GM23248 (cell line): ENCODE results near the gene IPO9. TPM values are rescaled to one million over a fixed set of nuclear protein-coding genes. Genes with fewer than 3 reads are reported as not detected.
"Not testable (repeated sequence)": the region's sequence is repeated elsewhere in the genome, so short reads cannot be mapped to it uniquely, and the experiment has no call there.

Source experiments
- DNase-seq: peaks from one replicate; pipeline ENCODE4 v3.0.0-alpha.2; 2015
- H2AFZ ChIP-seq: fragments of 200-600 bp; sonication (generic); 2 replicates; pipeline ENCODE4 v1.6.1; 2016; ENCODE audit warnings: antibody characterized with exemption
- H3F3A ChIP-seq: fragments of 200-600 bp; sonication (generic); 2 replicates; pipeline ENCODE4 v1.6.1; 2016; ENCODE audit warnings: mild to moderate bottlenecking, antibody characterized with exemption, mixed run types; ENCODE audit not compliant: insufficient read depth
- H3K27ac ChIP-seq: fragments of 200-600 bp; sonication (generic); 2 replicates; pipeline ENCODE4 v1.5.1; 2016; ENCODE audit warnings: mild to moderate bottlenecking
- H3K27me3 ChIP-seq: fragments of 200-600 bp; sonication (generic); replicated peaks from 2 replicates; pipeline ENCODE4 v1.6.1; 2016; ENCODE audit warnings: mild to moderate bottlenecking; ENCODE audit not compliant: insufficient read depth
- H3K36me3 ChIP-seq: fragments of 200-600 bp; sonication (generic); 2 replicates; pipeline ENCODE4 v1.6.1; 2016; ENCODE audit warnings: low read depth, mild to moderate bottlenecking
- H3K4me1 ChIP-seq: fragments of 200-600 bp; sonication (generic); 2 replicates; pipeline ENCODE4 v1.6.1; 2016; ENCODE audit warnings: mild to moderate bottlenecking; ENCODE audit not compliant: insufficient read depth
- H3K4me2 ChIP-seq: fragments of 200-600 bp; sonication (generic); one replicate; pipeline ENCODE4 v1.6.1; 2016; ENCODE audit warnings: mild to moderate bottlenecking; ENCODE audit not compliant: unreplicated experiment
- H3K4me3 ChIP-seq: fragments of 200-600 bp; sonication (generic); 2 replicates; pipeline ENCODE4 v1.5.1; 2016; ENCODE audit warnings: mild to moderate bottlenecking
- H3K79me2 ChIP-seq: fragments of 200-600 bp; sonication (generic); 2 replicates; pipeline ENCODE4 v1.6.1; 2016; ENCODE audit warnings: mild to moderate bottlenecking; ENCODE audit not compliant: insufficient read depth
- H3K9ac ChIP-seq: fragments of 200-600 bp; sonication (generic); 2 replicates; pipeline ENCODE4 v1.6.1; 2016; ENCODE audit warnings: mild to moderate bottlenecking
- H3K9me2 ChIP-seq: fragments of 200-600 bp; sonication (generic); 2 replicates; pipeline ENCODE4 v1.6.1; 2016; ENCODE audit warnings: mixed run types, mild to moderate bottlenecking, moderate library complexity; ENCODE audit not compliant: insufficient read depth
- H3K9me3 ChIP-seq: fragments of 200-600 bp; sonication (generic); one replicate; pipeline ENCODE4 v1.6.1; 2017; ENCODE audit warnings: low read depth
- H4K20me1 ChIP-seq: fragments of 200-600 bp; sonication (generic); 2 replicates; pipeline ENCODE4 v1.6.0; 2016; ENCODE audit not compliant: insufficient read depth
- EZH2 ChIP-seq: fragments of 200-600 bp; sonication (generic); IDR thresholded peaks from 2 replicates; pipeline ENCODE4 v1.6.1; 2018; ENCODE audit warnings: antibody characterized with exemption, mild to moderate bottlenecking; ENCODE audit not compliant: insufficient read depth, poor library complexity, severe bottlenecking
- EZH2phosphoT487 ChIP-seq: fragments of 200-600 bp; sonication (generic); IDR thresholded peaks from 2 replicates; pipeline ENCODE4 v1.6.1; 2018; ENCODE audit warnings: antibody characterized with exemption, moderate library complexity, mild to moderate bottlenecking, low read depth; ENCODE audit not compliant: insufficient read depth
- WGBS, 2 experiments: methylation state at CpG; one replicate each; pipeline ENCODE4 v1.1.6; 2015 to 2017; ENCODE audit warnings: low lambda C conversion rate in 2 of 2, low coverage in 1 of 2; ENCODE audit errors: missing lambda C conversion rate in 2 of 2; 5-methylcytosine and 5-hydroxymethylcytosine counted together
- in situ Hi-C: fragments of 300-500 bp; cut with MboI; formaldehyde crosslinking; loops from 2 replicates; pipeline ENCODE4 v1.15.0; 2020
- polyA plus RNA-seq: library from polyadenylated mRNA; unstranded; fragments of >200 nt; fragmentation: Nextera tagmentation; extraction: Ambion mirVana; gene quantifications from 2 replicates; pipeline ENCODE4 v1.2.1, GENCODE V29; 2016
- total RNA-seq: library from RNA; depleted of rRNA; stranded (reverse); fragments of >200 nt; shearing (Covaris generic); gene quantifications from 2 replicates; pipeline ENCODE4 v1.2.3, GENCODE V29; 2014

Gene IPO9
- total and polyA plus RNA-seq, 2 experiments from 2014 or later: 18.3 to 52.4 TPM

DNA sequence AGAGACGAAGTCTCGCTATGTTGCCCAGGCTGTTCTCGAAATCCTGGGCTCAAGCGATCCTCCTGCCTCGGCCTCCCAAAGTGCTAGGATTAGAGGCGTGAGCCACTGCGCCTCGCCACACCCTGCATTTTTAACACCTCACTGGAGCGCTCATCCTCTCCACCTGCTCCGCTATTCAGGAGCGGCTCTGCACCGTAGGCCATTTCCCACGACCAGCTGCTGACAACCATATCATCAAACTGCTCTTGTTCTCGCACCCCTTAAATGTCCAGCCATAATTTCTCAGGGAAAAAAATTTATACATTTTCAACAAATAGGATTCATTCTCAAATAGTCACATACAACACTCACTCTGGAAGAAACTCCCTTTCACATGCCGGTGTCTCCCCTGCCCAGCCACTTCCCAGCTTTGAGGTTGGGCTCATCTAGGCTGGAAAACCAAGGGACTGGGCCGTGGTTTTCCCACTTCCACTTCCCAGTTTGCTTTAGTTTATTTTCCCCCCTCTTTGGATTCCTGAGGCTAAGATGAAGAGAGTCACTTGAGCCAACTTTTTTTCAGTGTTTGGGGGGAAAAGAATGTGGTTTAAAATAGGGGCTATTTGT, 639 bp upstream of the IPO9 start:
- Histone ChIP-seq H3K4me3 (peak overlapping the region; percentile 99), H3K79me2 (peaks cover 58% of the 10 kb centered on the region), H2AFZ (no peak overlapping the region), H3K36me3 (peaks cover 12% of the 10 kb centered on the region), H3K4me2 (peak overlapping the region; percentile 30), H3K27ac (peak overlapping the region; percentile 30), H3F3A (peaks cover 64% of the 10 kb centered on the region), H3K9me2 (no peaks in the 10 kb centered on the region), H4K20me1 (no peaks in the 10 kb centered on the region), H3K9ac (peak overlapping the region; percentile 99), H3K4me1 (peaks cover 38% of the 10 kb centered on the region), H3K9me3 (no peaks in the 10 kb centered on the region), H3K27me3 (no peaks in the 10 kb centered on the region)
- in situ Hi-C loops: no loop called here
- WGBS, 2 experiments: 73 to 81% methylated on average over 16 of the region's 16 CpGs
- TF ChIP-seq EZH2 (no peak), EZH2phosphoT487 (no peak)
- peak; percentile 58 for DNase-seq

DNA sequence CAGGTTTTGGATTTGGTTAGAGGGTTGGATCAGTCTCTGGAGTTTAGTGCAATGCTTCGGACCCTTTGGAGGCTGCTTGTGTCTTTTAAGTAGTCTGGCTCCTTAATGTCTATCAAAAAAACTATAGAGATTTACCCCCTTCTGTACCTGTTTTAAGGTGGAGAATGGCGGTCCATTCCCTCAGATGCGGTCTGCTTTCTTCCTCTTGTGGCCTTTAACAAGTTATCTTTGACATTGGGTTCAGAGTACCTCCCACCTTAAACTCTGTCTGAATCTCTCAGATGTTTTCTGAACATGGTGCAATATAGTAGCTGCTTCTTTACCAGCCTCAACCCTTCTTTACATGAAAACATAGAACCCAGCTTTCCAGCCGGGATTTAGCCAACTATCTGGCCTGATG, 2.4 kb downstream of the IPO9 start:
- H3K9me3 ChIP-seq: no peaks in the 10 kb centered on the region
- H3K27me3 ChIP-seq: no peaks in the 10 kb centered on the region
- peaks cover 73% of the 10 kb centered on the region for H3K79me2 ChIP-seq
- H2AFZ ChIP-seq: no peak overlapping the region
- peaks cover 33% of the 10 kb centered on the region for H3F3A ChIP-seq
- peaks cover 38% of the 10 kb centered on the region for H3K4me1 ChIP-seq
- H3K9ac ChIP-seq: no peak overlapping the region
- TF ChIP-seq EZH2phosphoT487 (no peak), EZH2 (no peak)
- H3K36me3 ChIP-seq: peaks cover 3% of the 10 kb centered on the region; the same call in 1 of the 2 replicates
- WGBS, 2 experiments: 81% methylated on average over 4 of the region's 4 CpGs
- peak overlapping the region; percentile 84 for H3K4me2 ChIP-seq
- no peaks in the 10 kb centered on the region for H3K9me2 ChIP-seq
- no peak overlapping the region for H3K4me3 ChIP-seq
- in situ Hi-C loops: no loop called here
- H3K27ac ChIP-seq: no peak overlapping the region
- no peaks in the 10 kb centered on the region for H4K20me1 ChIP-seq
- DNase-seq: no peak

DNA sequence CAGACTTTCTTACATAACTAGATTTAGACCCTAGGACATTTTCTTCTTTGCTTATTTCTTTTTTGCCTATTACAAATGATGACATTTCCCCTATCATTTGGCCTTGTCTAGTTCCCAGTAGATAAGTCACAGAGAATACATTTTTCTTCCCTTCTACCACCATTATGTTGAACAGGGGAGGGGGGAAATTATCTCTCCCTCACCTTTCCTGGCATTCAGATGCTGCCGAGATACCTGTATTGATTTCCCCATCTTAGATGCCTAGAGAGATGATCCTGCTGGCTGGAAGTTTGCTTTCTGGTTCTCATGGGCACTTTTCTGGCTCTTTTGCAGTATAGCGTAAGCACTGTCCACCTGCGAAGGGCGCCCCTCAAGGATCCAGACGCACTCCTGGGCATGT, 5.7 kb downstream of the IPO9 start:
- peaks cover 3% of the 10 kb centered on the region; the same call in 1 of the 2 replicates for H3K36me3 ChIP-seq
- WGBS, 2 experiments: 98 to 100% methylated on average over 3 to 5 of the region's 5 CpGs

DNA sequence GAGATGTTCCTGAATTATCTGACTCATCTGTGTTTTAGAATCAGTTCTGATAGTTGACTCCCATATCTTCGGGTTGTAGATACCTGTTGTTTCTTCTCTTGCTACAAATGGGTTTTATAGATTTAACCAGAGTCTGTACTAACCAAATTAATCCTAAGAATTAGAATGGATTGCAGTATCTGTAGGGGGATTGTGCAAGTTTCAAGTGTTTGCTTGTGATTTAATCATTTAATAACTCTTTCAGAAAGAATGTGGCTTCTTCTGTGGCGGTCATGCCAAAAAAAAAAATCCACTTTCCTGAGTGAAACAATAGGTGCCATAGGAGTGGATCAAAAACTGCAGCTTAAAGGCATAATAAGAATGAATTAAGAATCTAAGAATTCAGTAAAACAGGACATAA, 9.4 kb downstream of the IPO9 start:
- Histone ChIP-seq H3K27ac (peak overlapping the region; percentile 17; the same call in 1 of the 2 replicates), H3K9me2 (no peaks in the 10 kb centered on the region), H4K20me1 (no peaks in the 10 kb centered on the region), H3K9me3 (no peaks in the 10 kb centered on the region), H3K4me1 (peaks cover 6% of the 10 kb centered on the region), H3K4me2 (no peak overlapping the region), H3K9ac (no peak overlapping the region), H3K4me3 (no peak overlapping the region), H3K79me2 (peaks cover 100% of the 10 kb centered on the region), H2AFZ (no peak overlapping the region), H3K27me3 (no peaks in the 10 kb centered on the region), H3F3A (peaks cover 11% of the 10 kb centered on the region; the same call in 1 of the 2 replicates), H3K36me3 (peaks cover 3% of the 10 kb centered on the region; the same call in 1 of the 2 replicates)
- no peak for TF ChIP-seq EZH2phosphoT487
- no peak for TF ChIP-seq EZH2
- in situ Hi-C loops: no loop called here
- WGBS, 2 experiments: 73% methylated on average over 2 of the region's 2 CpGs
- DNase-seq: no peak

More for the DNA sequence above, 5.7 kb downstream of the IPO9 start:
- no peaks in the 10 kb centered on the region for H3K9me2 ChIP-seq
- H4K20me1 ChIP-seq: no peaks in the 10 kb centered on the region
- no peak overlapping the region for H3K4me3 ChIP-seq
- H2AFZ ChIP-seq: no peak overlapping the region
- H3K9ac ChIP-seq: no peak overlapping the region
- peaks cover 22% of the 10 kb centered on the region; the same call in 1 of the 2 replicates for H3F3A ChIP-seq
- no peak for DNase-seq
- H3K4me2 ChIP-seq: no peak overlapping the region
- H3K27ac ChIP-seq: no peak overlapping the region
- H3K9me3 ChIP-seq: no peaks in the 10 kb centered on the region
- H3K79me2 ChIP-seq: peaks cover 100% of the 10 kb centered on the region
- TF ChIP-seq EZH2phosphoT487: no peak
- TF ChIP-seq EZH2: no peak
- in situ Hi-C loops: no loop called here
- peaks cover 23% of the 10 kb centered on the region for H3K4me1 ChIP-seq
- no peaks in the 10 kb centered on the region for H3K27me3 ChIP-seq

DNA sequence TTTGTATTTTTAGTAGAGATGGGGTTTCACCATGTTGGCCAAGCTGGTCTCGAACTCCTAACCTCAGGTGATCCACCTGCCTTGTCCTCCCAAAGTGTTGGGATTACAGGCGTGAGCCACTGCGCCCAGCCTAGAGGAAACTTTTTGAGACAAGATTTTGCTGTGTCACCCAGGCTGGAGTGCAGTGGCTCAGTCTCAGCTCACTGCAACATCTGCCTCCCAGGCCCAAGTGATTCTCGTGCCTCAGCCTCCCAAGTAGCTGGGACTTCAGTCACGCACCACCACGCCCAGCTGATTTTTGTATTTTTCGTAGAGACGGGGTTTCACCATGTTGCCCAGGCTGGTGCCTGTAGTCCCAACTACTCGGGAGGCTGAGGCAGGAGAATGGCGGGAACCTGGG, 10.1 kb downstream of the IPO9 start:
- H3K9ac ChIP-seq, H3K9me3 ChIP-seq, H3K4me1 ChIP-seq, H4K20me1 ChIP-seq, H2AFZ ChIP-seq, H3K4me3 ChIP-seq, in situ Hi-C loops, H3K9me2 ChIP-seq, DNase-seq, H3K27ac ChIP-seq, H3K4me2 ChIP-seq, H3K27me3 ChIP-seq, H3K36me3 ChIP-seq: not testable (repeated sequence)
- peaks cover 12% of the 10 kb centered on the region for H3F3A ChIP-seq
- 97 to 100% methylated on average over 10 of the region's 10 CpGs for WGBS, 2 experiments
- peaks cover 100% of the 10 kb centered on the region for H3K79me2 ChIP-seq
